SK-N-SH treated with all-trans-retinoic acid at 6 μM for 48 hours (cell line): Measurements from ENCODE around the gene PSAPL1.

Experiments
- CSRNP3 ChIP-seq: fragments of 250-450 bp; sonication (Bioruptor Pico); IDR thresholded peaks from 2 replicates; pipeline ENCODE4 v1.5.1; 2021; ENCODE audit warnings: mild to moderate bottlenecking, moderate library complexity
- ISL1 ChIP-seq: fragments of 250-450 bp; sonication (Bioruptor Pico); IDR thresholded peaks from 2 replicates; pipeline ENCODE4 v2.1.2; 2022; ENCODE audit warnings: mild to moderate bottlenecking, moderate library complexity
- TCF4 ChIP-seq: fragments of 250-450 bp; sonication (Bioruptor Pico); IDR thresholded peaks from 2 replicates; pipeline ENCODE4 v1.8.0; 2021; ENCODE audit warnings: mild to moderate bottlenecking, moderate library complexity, borderline replicate concordance
- TOX ChIP-seq: fragments of 250-450 bp; sonication (Bioruptor Pico); IDR thresholded peaks from 2 replicates; pipeline ENCODE4 v1.8.0; 2021; ENCODE audit warnings: mild to moderate bottlenecking, moderate library complexity, borderline replicate concordance
- ZFP3 ChIP-seq: fragments of 250-450 bp; sonication (Bioruptor Pico); IDR thresholded peaks from 2 replicates; pipeline ENCODE4 v1.5.0; 2020; ENCODE audit warnings: mild to moderate bottlenecking, moderate library complexity
- ZNF70 ChIP-seq: fragments of 450-650 bp; formaldehyde crosslinking; IDR thresholded peaks from 2 replicates; pipeline ENCODE4 v1.5.0; 2020; ENCODE audit warnings: mild to moderate bottlenecking, moderate library complexity
- TF ChIP-seq, protein P1 (sequence below): fragments of 250-450 bp; sonication (Bioruptor Pico); IDR thresholded peaks from 2 replicates; pipeline ENCODE4 v1.8.0; 2020; ENCODE audit warnings: mild to moderate bottlenecking, moderate library complexity, borderline replicate concordance
- TF ChIP-seq, protein P2 (sequence below): fragments of 250-450 bp; sonication (Bioruptor Pico); IDR thresholded peaks from 2 replicates; pipeline ENCODE4 v1.5.0; 2020; ENCODE audit warnings: mild to moderate bottlenecking, moderate library complexity

GRCh38 chr4:7460566-7460965, 25.8 kb upstream of the PSAPL1 start:
- TF ChIP-seq, protein P1, sequence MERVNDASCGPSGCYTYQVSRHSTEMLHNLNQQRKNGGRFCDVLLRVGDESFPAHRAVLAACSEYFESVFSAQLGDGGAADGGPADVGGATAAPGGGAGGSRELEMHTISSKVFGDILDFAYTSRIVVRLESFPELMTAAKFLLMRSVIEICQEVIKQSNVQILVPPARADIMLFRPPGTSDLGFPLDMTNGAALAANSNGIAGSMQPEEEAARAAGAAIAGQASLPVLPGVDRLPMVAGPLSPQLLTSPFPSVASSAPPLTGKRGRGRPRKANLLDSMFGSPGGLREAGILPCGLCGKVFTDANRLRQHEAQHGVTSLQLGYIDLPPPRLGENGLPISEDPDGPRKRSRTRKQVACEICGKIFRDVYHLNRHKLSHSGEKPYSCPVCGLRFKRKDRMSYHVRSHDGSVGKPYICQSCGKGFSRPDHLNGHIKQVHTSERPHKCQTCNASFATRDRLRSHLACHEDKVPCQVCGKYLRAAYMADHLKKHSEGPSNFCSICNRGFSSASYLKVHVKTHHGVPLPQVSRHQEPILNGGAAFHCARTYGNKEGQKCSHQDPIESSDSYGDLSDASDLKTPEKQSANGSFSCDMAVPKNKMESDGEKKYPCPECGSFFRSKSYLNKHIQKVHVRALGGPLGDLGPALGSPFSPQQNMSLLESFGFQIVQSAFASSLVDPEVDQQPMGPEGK (CRISPR knock-in tag), result no peak
- no peak for TF ChIP-seq ZFP3 (CRISPR knock-in tag)
- no peak for TF ChIP-seq CSRNP3 (CRISPR knock-in tag)
- TF ChIP-seq TCF4 (CRISPR knock-in tag), result no peak
- TF ChIP-seq, protein P2, sequence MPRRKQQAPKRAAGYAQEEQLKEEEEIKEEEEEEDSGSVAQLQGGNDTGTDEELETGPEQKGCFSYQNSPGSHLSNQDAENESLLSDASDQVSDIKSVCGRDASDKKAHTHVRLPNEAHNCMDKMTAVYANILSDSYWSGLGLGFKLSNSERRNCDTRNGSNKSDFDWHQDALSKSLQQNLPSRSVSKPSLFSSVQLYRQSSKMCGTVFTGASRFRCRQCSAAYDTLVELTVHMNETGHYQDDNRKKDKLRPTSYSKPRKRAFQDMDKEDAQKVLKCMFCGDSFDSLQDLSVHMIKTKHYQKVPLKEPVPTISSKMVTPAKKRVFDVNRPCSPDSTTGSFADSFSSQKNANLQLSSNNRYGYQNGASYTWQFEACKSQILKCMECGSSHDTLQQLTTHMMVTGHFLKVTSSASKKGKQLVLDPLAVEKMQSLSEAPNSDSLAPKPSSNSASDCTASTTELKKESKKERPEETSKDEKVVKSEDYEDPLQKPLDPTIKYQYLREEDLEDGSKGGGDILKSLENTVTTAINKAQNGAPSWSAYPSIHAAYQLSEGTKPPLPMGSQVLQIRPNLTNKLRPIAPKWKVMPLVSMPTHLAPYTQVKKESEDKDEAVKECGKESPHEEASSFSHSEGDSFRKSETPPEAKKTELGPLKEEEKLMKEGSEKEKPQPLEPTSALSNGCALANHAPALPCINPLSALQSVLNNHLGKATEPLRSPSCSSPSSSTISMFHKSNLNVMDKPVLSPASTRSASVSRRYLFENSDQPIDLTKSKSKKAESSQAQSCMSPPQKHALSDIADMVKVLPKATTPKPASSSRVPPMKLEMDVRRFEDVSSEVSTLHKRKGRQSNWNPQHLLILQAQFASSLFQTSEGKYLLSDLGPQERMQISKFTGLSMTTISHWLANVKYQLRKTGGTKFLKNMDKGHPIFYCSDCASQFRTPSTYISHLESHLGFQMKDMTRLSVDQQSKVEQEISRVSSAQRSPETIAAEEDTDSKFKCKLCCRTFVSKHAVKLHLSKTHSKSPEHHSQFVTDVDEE, result no peak
- TF ChIP-seq ZNF70 (CRISPR knock-in tag), result no peak
- TF ChIP-seq TOX, result no peak
- no peak for TF ChIP-seq ISL1 (CRISPR knock-in tag)
